Hematopoietic multipotent progenitor cell treated with erythropoietin and hydrocortisone succinate and interleukin-3 and kit ligand, for 6 days (in vitro differentiated cells): ENCODE measurements around the gene SMURF1.
"Not testable (repeated sequence)": the region's sequence is repeated elsewhere in the genome, so short reads cannot be mapped to it uniquely, and the experiment has no call there.

Source experiments
- DNase-seq: peaks from one replicate; pipeline ENCODE4 v3.0.0-alpha.2; 2015

Gene SMURF1

GRCh38 chr7:99120916-99121315 lies 23.0 kb downstream of the SMURF1 start:
- no peak for DNase-seq

DNA sequence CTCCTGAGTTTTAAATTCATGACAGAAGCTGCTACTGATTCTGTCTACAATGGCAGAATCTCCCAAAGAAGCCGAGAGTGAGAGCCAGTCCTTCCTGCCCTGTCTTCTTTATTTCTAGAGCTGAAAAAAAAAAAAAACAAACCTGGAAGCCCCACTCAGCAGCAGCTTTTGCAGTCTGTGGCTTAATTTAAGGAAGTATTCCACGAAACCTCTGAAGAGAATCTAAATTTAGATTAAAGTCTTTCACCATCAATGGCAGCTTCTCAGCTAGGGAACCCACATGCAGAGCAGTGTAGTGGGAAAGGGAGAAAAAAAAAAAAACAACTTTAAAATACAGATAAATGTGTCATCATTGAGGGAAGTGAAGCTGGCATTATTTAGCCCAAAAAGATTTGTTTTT lies 23.4 kb downstream of the SMURF1 start:
- peak; percentile 66 for DNase-seq

GRCh38 chr7:99118077-99118476 lies 25.8 kb downstream of the SMURF1 start:
- no peak for DNase-seq

DNA sequence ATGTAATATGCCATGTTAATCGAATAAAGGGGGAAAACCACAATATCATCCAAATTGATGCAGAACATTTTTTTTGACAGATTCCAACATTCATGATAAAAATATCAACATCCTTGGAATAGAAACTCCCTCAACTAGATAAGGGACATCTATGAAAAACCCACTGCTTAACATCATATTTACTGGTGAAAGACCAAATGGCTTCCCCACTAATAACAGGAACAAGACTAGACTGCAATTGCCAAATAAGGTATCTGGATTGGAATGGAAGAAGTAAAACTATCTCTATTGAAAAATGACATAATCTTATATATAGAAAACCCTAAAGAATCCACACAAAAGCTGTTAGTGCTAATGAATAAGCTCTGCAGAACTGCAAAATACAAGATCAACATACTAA lies 27.8 kb downstream of the SMURF1 start:
- no peak for DNase-seq

GRCh38 chr7:99115379-99115778 lies 28.5 kb downstream of the SMURF1 start:
- DNase-seq, result no peak

- no peak for DNase-seq
Observed at GRCh38 chr7:99112979-99113378, 30.9 kb downstream of the SMURF1 start.

DNA sequence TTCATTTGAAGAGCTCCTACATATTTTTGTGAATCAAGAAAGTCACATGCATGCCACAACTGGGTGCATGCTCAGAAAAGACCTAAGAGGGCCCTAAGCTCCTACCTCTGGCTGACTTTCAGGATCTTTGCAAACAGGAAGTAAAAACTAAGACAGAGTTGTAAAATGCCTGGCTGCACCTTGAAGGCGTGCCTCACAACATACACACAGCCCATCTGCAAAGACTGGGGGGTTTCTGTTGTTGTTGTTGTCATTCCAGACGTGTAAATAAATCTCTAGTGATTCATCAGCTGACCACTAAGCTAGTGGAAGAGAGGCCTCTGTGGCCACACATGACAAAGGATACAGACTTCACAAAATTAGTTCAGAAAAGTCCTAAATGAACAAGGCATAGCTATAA lies 31.8 kb downstream of the SMURF1 start:
- no peak for DNase-seq

GRCh38 chr7:99111591-99111990 lies 32.3 kb downstream of the SMURF1 start:
- DNase-seq, result no peak

DNA sequence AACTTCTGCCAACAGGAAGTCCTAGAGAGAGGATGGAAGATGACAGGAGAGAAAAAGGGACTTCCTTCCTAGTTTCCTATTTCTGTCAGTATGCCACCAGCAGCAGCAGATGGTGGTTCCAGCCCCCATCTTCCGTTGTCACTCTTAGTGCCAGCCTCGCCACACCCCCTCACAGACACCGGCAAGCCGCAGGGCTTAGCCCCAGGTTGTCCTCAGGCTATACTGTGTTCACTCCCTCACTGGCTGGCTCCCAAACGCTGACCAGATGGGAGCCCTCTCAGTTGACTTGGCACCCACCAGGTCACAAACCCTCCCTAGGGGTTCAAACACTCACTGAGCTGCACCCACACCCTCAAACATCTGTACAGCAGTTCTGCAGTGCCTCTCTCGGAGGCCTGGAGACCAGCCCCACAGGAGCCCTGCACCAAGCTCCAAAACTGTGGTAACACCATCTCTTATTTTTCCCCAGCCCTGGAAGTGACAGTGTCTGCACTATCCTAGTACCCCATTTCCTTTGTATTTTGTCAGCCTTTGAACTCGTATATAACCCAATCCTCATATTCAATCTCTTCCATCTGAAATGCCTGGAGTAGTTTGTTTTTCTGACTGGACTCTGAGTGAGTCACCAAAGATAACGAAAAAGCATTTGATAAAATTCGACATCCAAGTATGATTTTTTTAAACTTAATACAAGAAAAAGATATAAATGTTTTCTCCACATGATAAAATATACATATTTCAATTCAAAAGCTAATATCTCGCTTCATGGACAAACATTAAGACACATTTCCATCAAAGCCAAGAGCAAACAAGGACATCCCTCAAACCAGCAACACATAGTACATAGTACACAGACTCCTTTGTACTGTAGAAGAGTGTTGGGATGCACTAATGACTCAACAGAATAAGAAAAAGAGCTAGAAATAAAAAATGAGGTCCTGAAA lies 34.5 kb downstream of the SMURF1 start:
- peak; percentile 50 for DNase-seq

- no peak for DNase-seq
Observed at GRCh38 chr7:99108613-99109012, 35.3 kb downstream of the SMURF1 start.

DNA sequence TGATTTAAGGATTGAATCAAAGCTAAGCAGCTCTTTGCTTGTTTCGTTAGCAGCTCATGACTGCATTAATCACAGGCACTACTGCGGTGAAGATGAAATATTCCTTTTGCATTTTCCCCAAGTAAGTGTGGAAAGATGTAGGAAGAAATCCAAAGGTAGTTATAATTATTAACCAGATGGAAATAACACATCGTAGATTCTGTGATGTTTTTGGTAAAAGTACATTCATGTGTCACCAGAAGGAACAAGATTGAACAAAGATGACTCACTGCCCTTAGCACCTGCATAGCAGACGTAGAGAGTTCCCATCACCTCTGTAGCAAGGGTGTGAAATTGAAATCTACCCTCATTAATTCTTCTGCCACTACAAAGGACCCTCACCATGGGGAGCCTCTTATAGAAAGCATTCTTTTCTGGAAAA lies 37.1 kb downstream of the SMURF1 start:
- no peak for DNase-seq

GRCh38 chr7:99106411-99106810 lies 37.5 kb downstream of the SMURF1 start:
- no peak for DNase-seq

GRCh38 chr7:99105756-99106155 lies 38.2 kb downstream of the SMURF1 start:
- no peak for DNase-seq

DNA sequence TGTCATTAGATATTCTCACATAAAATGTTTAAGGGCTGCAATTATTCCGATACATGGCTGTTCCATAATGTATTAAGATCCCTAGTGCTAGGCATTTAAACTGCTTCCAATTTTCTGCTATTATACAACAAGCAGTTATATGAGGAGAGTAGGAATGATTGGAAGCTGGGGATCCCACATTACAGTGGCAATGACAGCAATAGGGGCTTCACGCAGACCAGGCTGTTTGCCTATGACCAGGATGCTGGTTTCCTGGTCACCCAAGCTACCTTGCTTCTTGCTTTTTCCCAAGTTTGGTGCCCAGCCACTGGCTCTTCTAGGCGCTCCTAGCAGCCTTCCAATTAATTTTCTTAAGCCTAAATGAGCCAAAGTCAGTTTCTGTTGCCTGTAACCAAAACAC lies 39.3 kb downstream of the SMURF1 start:
- DNase-seq, result no peak

DNA sequence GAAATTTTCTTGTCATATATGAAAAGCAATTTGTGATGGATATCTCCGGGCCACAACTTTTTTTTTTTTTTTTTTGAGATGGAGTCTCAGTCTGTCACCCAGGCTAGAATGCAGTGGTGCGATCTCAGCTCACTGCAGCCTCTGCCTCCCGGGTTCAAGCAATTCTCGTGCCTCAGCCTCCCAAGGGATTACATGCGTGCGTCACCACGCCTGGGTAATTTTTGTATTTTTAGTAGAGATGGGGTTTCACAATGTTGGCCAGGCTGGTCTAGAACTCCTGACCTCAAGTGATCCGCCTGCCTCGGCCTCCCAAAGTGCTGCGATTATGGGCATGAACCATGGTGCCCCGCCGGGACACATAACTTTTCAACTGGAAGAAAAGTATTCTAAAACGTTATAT lies 40.1 kb downstream of the SMURF1 start:
- not testable (repeated sequence) for DNase-seq

- DNase-seq, result no peak
Observed at GRCh38 chr7:99102809-99103690, 40.9 kb downstream of the SMURF1 start.

- DNase-seq, result no peak
Observed at GRCh38 chr7:99102361-99102760, 41.5 kb downstream of the SMURF1 start.

DNA sequence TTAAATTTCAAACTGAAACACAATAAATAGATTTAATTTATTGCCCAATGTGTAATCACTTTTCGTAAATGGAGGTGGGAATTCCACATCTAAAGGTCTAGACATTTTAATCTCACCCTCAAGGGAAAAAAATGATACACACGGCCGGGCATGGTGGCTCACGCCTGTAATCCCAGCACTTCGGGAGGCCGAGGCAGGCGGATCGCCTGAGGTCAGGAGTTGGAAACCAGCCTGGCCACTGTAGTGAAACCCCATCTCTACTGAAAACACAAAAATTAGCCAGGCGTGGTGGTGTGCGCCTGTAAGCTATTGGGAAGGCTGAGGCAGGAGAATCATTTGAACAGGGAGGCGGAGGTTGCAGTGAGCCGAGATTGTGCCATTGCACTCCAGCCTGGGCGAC lies 42.4 kb downstream of the SMURF1 start:
- not testable (repeated sequence) for DNase-seq

- DNase-seq, result no peak
Observed at GRCh38 chr7:99099499-99100077, 44.3 kb downstream of the SMURF1 start.

GRCh38 chr7:99098824-99099498 lies 44.9 kb downstream of the SMURF1 start:
- DNase-seq, result no peak

GRCh38 chr7:99098286-99098823 lies 45.6 kb downstream of the SMURF1 start:
- no peak for DNase-seq

- DNase-seq, result no peak
Observed at GRCh38 chr7:99097730-99098129, 46.2 kb downstream of the SMURF1 start.
